H9 (cell line): ENCODE results near the gene VWA8. TPM values are rescaled to one million over a fixed set of nuclear protein-coding genes. Genes with fewer than 3 reads are reported as not detected.

Experiments
- DNase-seq: peaks from one replicate; pipeline ENCODE4 v3.0.0-alpha.2; 2017
- H2AFZ ChIP-seq: one replicate; pipeline ENCODE4 v1.6.1; 2013; ENCODE audit warnings: mild to moderate bottlenecking, low read length, control low read depth, moderate library complexity
- H2AK5ac ChIP-seq: 2 replicates; pipeline ENCODE4 v1.6.1; 2013; ENCODE audit warnings: low read length, control low read depth, mixed read lengths; ENCODE audit not compliant: insufficient read length
- H2BK120ac ChIP-seq: one replicate; pipeline ENCODE4 v1.6.1; 2013; ENCODE audit warnings: low read depth, mild to moderate bottlenecking, low read length, control low read depth, inconsistent platforms; ENCODE audit not compliant: poor library complexity, severe bottlenecking
- H2BK12ac ChIP-seq: 2 replicates; pipeline ENCODE4 v1.6.1; 2013; ENCODE audit warnings: low read length, control low read depth, mixed read lengths, low read depth; ENCODE audit not compliant: insufficient read length
- H2BK15ac ChIP-seq: 2 replicates; pipeline ENCODE4 v1.6.1; 2013; ENCODE audit warnings: low read depth, low read length, control low read depth
- H2BK20ac ChIP-seq: one replicate; pipeline ENCODE4 v1.6.1; 2013; ENCODE audit warnings: low read depth, mild to moderate bottlenecking, low read length, control low read depth, inconsistent platforms; ENCODE audit not compliant: poor library complexity, severe bottlenecking
- H2BK5ac ChIP-seq: 2 replicates; pipeline ENCODE4 v1.6.1; 2013; ENCODE audit warnings: low read length, control low read depth, mixed read lengths; ENCODE audit not compliant: insufficient read length
- H3K14ac ChIP-seq: 2 replicates; pipeline ENCODE4 v1.6.1; 2013; ENCODE audit warnings: low read length, control low read depth; ENCODE audit not compliant: insufficient read depth
- H3K18ac ChIP-seq: 2 replicates; pipeline ENCODE4 v1.6.1; 2013; ENCODE audit warnings: low read depth, mild to moderate bottlenecking, mixed read lengths, low read length, control low read depth; ENCODE audit not compliant: insufficient read length
- H3K23ac ChIP-seq: 2 replicates; pipeline ENCODE4 v1.6.1; 2013; ENCODE audit warnings: low read length, control low read depth, mixed read lengths, low read depth; ENCODE audit not compliant: insufficient read length
- H3K23me2 ChIP-seq: 2 replicates; pipeline ENCODE4 v1.6.1; 2013; ENCODE audit warnings: low read depth, mild to moderate bottlenecking, mixed read lengths, low read length, control low read depth; ENCODE audit not compliant: insufficient read length, poor library complexity, severe bottlenecking
- H3K27ac ChIP-seq: 2 replicates; pipeline ENCODE4 v1.5.1; 2013; ENCODE audit warnings: low read length, control low read depth, mixed read lengths, low read depth; ENCODE audit not compliant: insufficient read length
- H3K27me3 ChIP-seq: 2 replicates; pipeline ENCODE4 v1.6.1; 2013; ENCODE audit warnings: low read length, control low read depth, inconsistent platforms; ENCODE audit not compliant: insufficient read depth
- H3K4ac ChIP-seq: 2 replicates; pipeline ENCODE4 v1.6.1; 2013; ENCODE audit warnings: low read depth, mild to moderate bottlenecking, control low read depth, inconsistent platforms, low read length, moderate library complexity
- H3K4me1 ChIP-seq: 2 replicates; pipeline ENCODE4 v1.6.1; 2013; ENCODE audit warnings: low read length, control low read depth, inconsistent platforms; ENCODE audit not compliant: insufficient read depth
- H3K4me2 ChIP-seq: 2 replicates; pipeline ENCODE4 v1.6.1; 2013; ENCODE audit warnings: low read length, control low read depth, mixed read lengths; ENCODE audit not compliant: insufficient read length, insufficient read depth
- H3K56ac ChIP-seq: 2 replicates; pipeline ENCODE4 v1.6.1; 2013; ENCODE audit warnings: low read depth, mild to moderate bottlenecking, mixed read lengths, low read length, control low read depth; ENCODE audit not compliant: insufficient read length
- H3K79me1 ChIP-seq: 2 replicates; pipeline ENCODE4 v1.6.1; 2013; ENCODE audit warnings: low read depth, mild to moderate bottlenecking, moderate library complexity, low read length, control low read depth, inconsistent platforms; ENCODE audit not compliant: insufficient read depth, poor library complexity, severe bottlenecking
- H3K79me2 ChIP-seq: 2 replicates; pipeline ENCODE4 v1.6.1; 2013; ENCODE audit warnings: low read length, control low read depth, inconsistent platforms; ENCODE audit not compliant: insufficient read depth
- H3K9ac ChIP-seq: 2 replicates; pipeline ENCODE4 v1.6.1; 2013; ENCODE audit warnings: low read length, control low read depth, mixed read lengths; ENCODE audit not compliant: insufficient read length; ENCODE audit errors: extremely low read depth
- H3K9me3 ChIP-seq: one replicate; pipeline ENCODE4 v1.6.1; 2013; ENCODE audit warnings: low read depth, low read length, inconsistent platforms; ENCODE audit not compliant: control insufficient read depth
- H3T11ph ChIP-seq: one replicate; pipeline ENCODE4 v1.6.1; 2013; ENCODE audit warnings: mild to moderate bottlenecking, low read length, control low read depth, inconsistent platforms
- H4K20me1 ChIP-seq: one replicate; pipeline ENCODE4 v1.6.1; 2013; ENCODE audit not compliant: control insufficient read depth, insufficient read length, insufficient read depth
- H4K5ac ChIP-seq: 2 replicates; pipeline ENCODE4 v1.6.1; 2013; ENCODE audit warnings: low read depth, mild to moderate bottlenecking, mixed read lengths, low read length, control low read depth; ENCODE audit not compliant: insufficient read length
- H4K8ac ChIP-seq: replicated peaks from 2 replicates; pipeline ENCODE4 v1.6.1; 2013; ENCODE audit warnings: low read length, control low read depth, mixed read lengths, low read depth; ENCODE audit not compliant: insufficient read length
- H4K91ac ChIP-seq: 2 replicates; pipeline ENCODE4 v1.6.1; 2013; ENCODE audit warnings: low read depth, mild to moderate bottlenecking, moderate library complexity, mixed read lengths, low read length, control low read depth; ENCODE audit not compliant: insufficient read length
- H3K27ac Mint-ChIP-seq, 3 experiments: 2 replicates in 2 of 3; 3 replicates in 1 of 3; pipeline ENCODE4 v1.8.0; 2020 to 2021; ENCODE audit warnings: mixed read lengths in 3 of 3, mild to moderate bottlenecking in 1 of 3, moderate library complexity in 1 of 3
- H3K27me3 Mint-ChIP-seq: 2 replicates; pipeline ENCODE4 v1.8.0; 2021; ENCODE audit warnings: low read depth, mild to moderate bottlenecking, moderate library complexity, mixed read lengths
- H3K36me3 Mint-ChIP-seq, 3 experiments: 2 replicates in 2 of 3; 3 replicates in 1 of 3; pipeline ENCODE4 v1.8.0; 2020 to 2021; ENCODE audit warnings: low read depth in 3 of 3, mixed read lengths in 3 of 3; ENCODE audit not compliant: insufficient read depth in 1 of 3
- H3K4me1 Mint-ChIP-seq, 2 experiments: 2 replicates each; pipeline ENCODE4 v1.8.0; 2020; ENCODE audit warnings: mixed read lengths in 2 of 2
- H3K4me3 Mint-ChIP-seq, 2 experiments: 2 replicates in 1 of 2; 3 replicates in 1 of 2; pipeline ENCODE4 v1.8.0; 2020 to 2021; ENCODE audit warnings: mild to moderate bottlenecking in 2 of 2, mixed read lengths in 2 of 2, moderate library complexity in 1 of 2
- H3K9me3 Mint-ChIP-seq, 2 experiments: 2 replicates in 1 of 2; 3 replicates in 1 of 2; pipeline ENCODE4 v1.8.0; 2020; ENCODE audit warnings: mild to moderate bottlenecking in 2 of 2, mixed read lengths in 2 of 2, moderate library complexity in 1 of 2
- CTCF ChIP-seq: fragments of 200-600 bp; sonication (generic); conservative IDR thresholded peaks from 3 replicates; pipeline ENCODE4 v1.8.0; 2021; ENCODE audit warnings: antibody characterized with exemption, mild to moderate bottlenecking
- WGBS: extraction: QIAGEN DNeasy Blood & Tissue Kit; methylation state at CpG from one replicate; pipeline ENCODE4 v1.1.7; 2013; ENCODE audit warnings: missing lambda C conversion rate, low lambda C conversion rate, mixed read lengths; ENCODE audit not compliant: insufficient read length; ENCODE audit errors: extremely low coverage; 5-methylcytosine and 5-hydroxymethylcytosine counted together
- total RNA-seq: library from RNA; stranded (reverse); gene quantifications from 2 replicates; pipeline ENCODE4 v1.2.1, GENCODE V29; 2021

Gene VWA8
- total RNA-seq, 1 experiment from 2014 or later: 17.4 TPM

- Mint-ChIP-seq H3K9me3 (no peaks in the 10 kb centered on the region), H3K4me3 (no peak overlapping the region), H3K36me3 (no peaks in the 10 kb centered on the region), H3K27me3 (no peaks in the 10 kb centered on the region), H3K4me1 (peaks cover 15 to 21% of the 10 kb centered on the region in 2 experiments), H3K27ac (peak overlapping the region in 2 of 3 experiments; percentile 13 to 26; a peak in 2 of 7 replicates)
- Histone ChIP-seq H3K27ac (no peak overlapping the region), H3K79me2 (no peaks in the 10 kb centered on the region), H2AK5ac (no peak overlapping the region), H3K23me2 (no peaks in the 10 kb centered on the region), H3K4me2 (no peak overlapping the region), H3K4me1 (peaks cover 8% of the 10 kb centered on the region; the same call in 1 of the 2 replicates), H3K18ac (no peak overlapping the region), H4K20me1 (no peaks in the 10 kb centered on the region), H4K91ac (no peak overlapping the region), H2BK5ac (no peak overlapping the region), H3K9ac (peak overlapping the region; percentile 25), H3K9me3 (no peaks in the 10 kb centered on the region), H2BK15ac (no peak overlapping the region), H2BK20ac (no peak overlapping the region), H2AFZ (peak overlapping the region; percentile 92), H3T11ph (peak overlapping the region; percentile 45), H3K4ac (no peak overlapping the region), H4K8ac (no peak overlapping the region), H3K56ac (no peak overlapping the region), H3K23ac (no peak overlapping the region), H2BK12ac (peak overlapping the region; percentile 85), H3K14ac (peak overlapping the region; percentile 91), H3K79me1 (no peaks in the 10 kb centered on the region), H2BK120ac (no peak overlapping the region), H3K27me3 (no peaks in the 10 kb centered on the region), H4K5ac (no peak overlapping the region)
- WGBS: no CpG with 5 or more reads among the region's 6 CpGs
- peak; percentile 36 for DNase-seq
- TF ChIP-seq CTCF: no peak
Measured at GRCh38 chr13:42001580-42001979, 40.7 kb upstream of the VWA8 start.
